Vagina (tissue), 2 donors: Measurements from ENCODE around the gene BCL11A.

Experiments
- CTCF ChIP-seq, 3 experiments: fragments of 450-650 bp in 2 of 3; fragments of 200-600 bp in 1 of 3; sonication (generic) in 1 of 3; IDR thresholded peaks; one replicate each; pipeline ENCODE4 v1.5.1; 2017 to 2019; ENCODE audit warnings: antibody characterized with exemption in 3 of 3, mild to moderate bottlenecking in 2 of 3, moderate library complexity in 2 of 3
- POLR2AphosphoS5 ChIP-seq, 2 donors: sonication (generic); formaldehyde crosslinking; IDR thresholded peaks; one replicate each; pipeline ENCODE4 v1.9.0; 2017; ENCODE audit warnings: antibody characterized with exemption in 2 of 2, mild to moderate bottlenecking in 2 of 2, low read depth in 1 of 2; ENCODE audit not compliant: insufficient read depth in 1 of 2

GRCh38 chr2:60490848-60491247 is 62.6 kb downstream of the BCL11A start:
- TF ChIP-seq CTCF (IDR thresholded peaks at IDR 0.05), result no peak
- no peak for TF ChIP-seq POLR2AphosphoS5 (IDR thresholded peaks at IDR 0.05; ENCODE audit: insufficient read depth in 1 of 2, low read depth in 1 of 2)
